Measurements from ENCODE around the gene HEXB.

DNA sequence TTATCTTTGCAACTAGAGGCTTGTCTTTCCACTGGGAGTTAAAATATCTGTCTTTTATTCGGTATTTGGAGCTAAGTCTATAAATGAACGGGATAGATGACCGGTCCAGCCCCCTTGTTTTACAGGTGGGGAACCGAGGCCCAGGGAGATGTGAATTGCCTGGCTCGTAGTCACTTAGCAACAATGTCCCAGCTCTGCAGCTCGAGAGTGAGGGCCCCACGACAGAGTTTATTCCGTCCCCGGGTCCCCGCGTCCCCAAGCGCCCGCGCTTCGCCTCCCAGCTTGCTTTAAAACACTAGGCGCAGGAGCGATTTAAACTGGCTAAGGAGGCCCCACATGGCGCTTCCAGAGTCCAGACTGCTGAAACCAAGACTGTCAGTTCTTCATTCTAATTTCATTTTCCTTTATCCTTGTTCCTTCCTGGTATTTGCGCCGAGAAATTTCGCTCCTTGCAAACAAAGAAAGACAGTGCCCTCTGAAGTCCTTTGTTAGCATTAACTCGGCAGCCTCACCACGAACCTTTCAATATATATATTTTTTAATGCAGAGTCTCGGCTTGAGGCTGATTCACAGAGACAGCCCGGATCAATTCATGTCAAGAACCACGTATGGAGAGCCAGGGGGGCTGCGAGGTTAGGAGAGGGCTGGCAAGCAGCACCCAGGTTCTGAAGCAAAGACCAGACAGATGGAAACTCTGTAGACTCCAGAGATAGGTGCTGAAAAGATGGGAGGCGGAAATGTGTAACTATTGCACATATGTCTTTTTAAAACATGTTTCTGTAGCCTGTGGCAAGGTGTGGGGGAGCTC lies 43.1 kb upstream of the HEXB start:
- TF ChIP-seq POLR2A (IDR thresholded peaks at IDR 0.05): no peak
- TF ChIP-seq, protein P1, sequence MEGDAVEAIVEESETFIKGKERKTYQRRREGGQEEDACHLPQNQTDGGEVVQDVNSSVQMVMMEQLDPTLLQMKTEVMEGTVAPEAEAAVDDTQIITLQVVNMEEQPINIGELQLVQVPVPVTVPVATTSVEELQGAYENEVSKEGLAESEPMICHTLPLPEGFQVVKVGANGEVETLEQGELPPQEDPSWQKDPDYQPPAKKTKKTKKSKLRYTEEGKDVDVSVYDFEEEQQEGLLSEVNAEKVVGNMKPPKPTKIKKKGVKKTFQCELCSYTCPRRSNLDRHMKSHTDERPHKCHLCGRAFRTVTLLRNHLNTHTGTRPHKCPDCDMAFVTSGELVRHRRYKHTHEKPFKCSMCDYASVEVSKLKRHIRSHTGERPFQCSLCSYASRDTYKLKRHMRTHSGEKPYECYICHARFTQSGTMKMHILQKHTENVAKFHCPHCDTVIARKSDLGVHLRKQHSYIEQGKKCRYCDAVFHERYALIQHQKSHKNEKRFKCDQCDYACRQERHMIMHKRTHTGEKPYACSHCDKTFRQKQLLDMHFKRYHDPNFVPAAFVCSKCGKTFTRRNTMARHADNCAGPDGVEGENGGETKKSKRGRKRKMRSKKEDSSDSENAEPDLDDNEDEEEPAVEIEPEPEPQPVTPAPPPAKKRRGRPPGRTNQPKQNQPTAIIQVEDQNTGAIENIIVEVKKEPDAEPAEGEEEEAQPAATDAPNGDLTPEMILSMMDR (IDR thresholded peaks at IDR 0.05): no peak

All from lower leg skin (tissue), 3 donors.